ENCODE measurements around the gene DEFB124.
"Not testable (repeated sequence)": the region's sequence is repeated elsewhere in the genome, so short reads cannot be mapped to it uniquely, and the experiment has no call there.

The DEFB124 gene

GRCh38 chr20:31488115-31488514 lies 13.2 kb upstream of the DEFB124 start:
- no peak for DNase-seq (ENCODE audit: low read depth)

- no peak for DNase-seq (ENCODE audit: low read depth)
These were observed 10.8 kb upstream of the DEFB124 start for GRCh38 chr20:31485450-31486339.

- DNase-seq (ENCODE audit: low read depth): no peak
These were observed 9.1 kb upstream of the DEFB124 start for GRCh38 chr20:31484001-31484400.

GRCh38 chr20:31476643-31477215 lies 1.8 kb upstream of the DEFB124 start:
- DNase-seq (ENCODE audit: low read depth): no peak

GRCh38 chr20:31476294-31476585 lies 1.3 kb upstream of the DEFB124 start:
- no peak for DNase-seq (ENCODE audit: low read depth)

GRCh38 chr20:31475472-31476293 lies 756 bp upstream of the DEFB124 start:
- no peak for DNase-seq (ENCODE audit: low read depth)

- DNase-seq (ENCODE audit: low read depth): no peak
These were observed 860 bp downstream of the DEFB124 start for GRCh38 chr20:31474097-31474436.

- no peak for DNase-seq (ENCODE audit: low read depth)
These were observed 1.4 kb downstream of the DEFB124 start for GRCh38 chr20:31473331-31474096.

GRCh38 chr20:31472395-31473330 lies 2.3 kb downstream of the DEFB124 start:
- DNase-seq (ENCODE audit: low read depth): no peak

- not testable (repeated sequence) for DNase-seq (ENCODE audit: low read depth)
These were observed 4.0 kb downstream of the DEFB124 start for GRCh38 chr20:31470946-31471345.

GRCh38 chr20:31454361-31454760 lies 20.6 kb downstream of the DEFB124 start:
- DNase-seq (ENCODE audit: low read depth): no peak

GRCh38 chr20:31452575-31452974 lies 22.4 kb downstream of the DEFB124 start:
- DNase-seq (ENCODE audit: low read depth): no peak

- DNase-seq (ENCODE audit: low read depth): no peak
These were observed 25.2 kb downstream of the DEFB124 start for GRCh38 chr20:31449511-31450414.

- DNase-seq (ENCODE audit: low read depth): no peak
These were observed 28.7 kb downstream of the DEFB124 start for GRCh38 chr20:31446084-31446819.

- DNase-seq (ENCODE audit: low read depth): no peak
These were observed 34.8 kb downstream of the DEFB124 start, which contains the start of gene DEFB123 for GRCh38 chr20:31440012-31440659. TSS of gene DEFB123 (plus strand) at chr20:31440632. CDS start at chr20:31440699, 67 bp downstream.

GRCh38 chr20:31430568-31431115 lies 44.3 kb downstream of the DEFB124 start:
- DNase-seq (ENCODE audit: low read depth): no peak

GRCh38 chr20:31427576-31427975 lies 47.4 kb downstream of the DEFB124 start:
- DNase-seq (ENCODE audit: low read depth): not testable (repeated sequence)

- not testable (repeated sequence) for DNase-seq (ENCODE audit: low read depth)
These were observed 47.9 kb downstream of the DEFB124 start for GRCh38 chr20:31426891-31427551.

Measured in GM04504 (cell line).